Liver (tissue), 3 donors: ENCODE measurements around the gene APOH.

Experiments
- FOXA1 ChIP-seq: IDR thresholded peaks from 2 replicates; pipeline ENCODE4 v1.6.1; 2016; ENCODE audit warnings: antibody characterized with exemption
- GABPA ChIP-seq, 2 donors: IDR thresholded peaks in 1 of 2; conservative IDR thresholded peaks in 1 of 2; 2 replicates each; pipeline ENCODE4 v1.6.1; 2016; ENCODE audit warnings: antibody characterized with exemption in 2 of 2, mild to moderate bottlenecking in 1 of 2, moderate library complexity in 1 of 2
- HNF4G ChIP-seq: IDR thresholded peaks from 2 replicates; pipeline ENCODE4 v1.6.1; 2016; ENCODE audit warnings: antibody characterized with exemption
- JUND ChIP-seq, 2 donors: IDR thresholded peaks; 2 replicates each; pipeline ENCODE4 v1.6.1; 2016; ENCODE audit warnings: antibody characterized with exemption in 2 of 2
- RAD21 ChIP-seq, 2 donors: IDR thresholded peaks; 2 replicates each; pipeline ENCODE4 v1.6.1; 2016; ENCODE audit warnings: antibody characterized with exemption in 2 of 2, mild to moderate bottlenecking in 2 of 2
- SP1 ChIP-seq: IDR thresholded peaks from 2 replicates; pipeline ENCODE4 v1.6.1; 2018; ENCODE audit warnings: antibody characterized with exemption, mild to moderate bottlenecking
- TAF1 ChIP-seq: conservative IDR thresholded peaks from 2 replicates; pipeline ENCODE4 v1.6.1; 2016; ENCODE audit warnings: antibody characterized with exemption, mild to moderate bottlenecking
- YY1 ChIP-seq: IDR thresholded peaks from 2 replicates; pipeline ENCODE4 v1.6.1; 2016; ENCODE audit warnings: antibody characterized with exemption, mild to moderate bottlenecking
- TF ChIP-seq, protein P1 (sequence below): fragments of 150-350 bp; IDR thresholded peaks from 2 replicates; pipeline ENCODE4 v1.5.1; 2017; ENCODE audit warnings: improper control_type of control experiment, low read depth, low read length; ENCODE audit not compliant: missing input control
- TF ChIP-seq, protein P2 (sequence below): IDR thresholded peaks from 2 replicates; pipeline ENCODE4 v1.6.1; 2016; ENCODE audit warnings: antibody characterized with exemption, mild to moderate bottlenecking
- TF ChIP-seq, protein P3 (sequence below): IDR thresholded peaks from 2 replicates; pipeline ENCODE4 v1.6.1; 2016; ENCODE audit warnings: antibody characterized with exemption
- TF ChIP-seq, protein P4 (sequence below): IDR thresholded peaks from 2 replicates; pipeline ENCODE4 v1.6.1; 2016; ENCODE audit warnings: antibody characterized with exemption
- TF ChIP-seq, protein P5 (sequence below): IDR thresholded peaks from 2 replicates; pipeline ENCODE4 v1.6.1; 2016; ENCODE audit warnings: antibody characterized with exemption
- donor health status: healthy.
- donor health status: healthy.

DNA sequence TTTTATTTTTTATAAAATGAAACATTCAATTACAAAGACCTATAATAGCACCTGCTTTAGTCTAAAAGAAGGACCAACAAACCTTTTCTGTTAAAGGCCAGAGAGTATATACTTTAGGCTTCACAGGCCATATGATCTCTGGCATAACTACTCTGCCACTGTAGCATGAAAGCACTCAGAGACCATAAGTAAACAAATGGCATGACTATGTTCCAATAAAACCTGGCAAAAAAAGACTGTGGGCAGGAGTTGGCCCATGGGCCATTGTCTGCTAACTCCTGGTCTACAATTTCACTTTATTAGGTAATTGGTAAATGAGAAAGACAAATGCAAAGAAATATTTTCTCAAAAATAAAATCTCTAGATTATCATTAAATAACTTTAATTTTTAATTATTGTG is 52.2 kb downstream of the APOH start:
- no peak for TF ChIP-seq RAD21 (IDR thresholded peaks at IDR 0.05)
- TF ChIP-seq, protein P1, sequence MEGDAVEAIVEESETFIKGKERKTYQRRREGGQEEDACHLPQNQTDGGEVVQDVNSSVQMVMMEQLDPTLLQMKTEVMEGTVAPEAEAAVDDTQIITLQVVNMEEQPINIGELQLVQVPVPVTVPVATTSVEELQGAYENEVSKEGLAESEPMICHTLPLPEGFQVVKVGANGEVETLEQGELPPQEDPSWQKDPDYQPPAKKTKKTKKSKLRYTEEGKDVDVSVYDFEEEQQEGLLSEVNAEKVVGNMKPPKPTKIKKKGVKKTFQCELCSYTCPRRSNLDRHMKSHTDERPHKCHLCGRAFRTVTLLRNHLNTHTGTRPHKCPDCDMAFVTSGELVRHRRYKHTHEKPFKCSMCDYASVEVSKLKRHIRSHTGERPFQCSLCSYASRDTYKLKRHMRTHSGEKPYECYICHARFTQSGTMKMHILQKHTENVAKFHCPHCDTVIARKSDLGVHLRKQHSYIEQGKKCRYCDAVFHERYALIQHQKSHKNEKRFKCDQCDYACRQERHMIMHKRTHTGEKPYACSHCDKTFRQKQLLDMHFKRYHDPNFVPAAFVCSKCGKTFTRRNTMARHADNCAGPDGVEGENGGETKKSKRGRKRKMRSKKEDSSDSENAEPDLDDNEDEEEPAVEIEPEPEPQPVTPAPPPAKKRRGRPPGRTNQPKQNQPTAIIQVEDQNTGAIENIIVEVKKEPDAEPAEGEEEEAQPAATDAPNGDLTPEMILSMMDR: no peak
- peak; percentile 27 for TF ChIP-seq YY1
- TF ChIP-seq, protein P2, sequence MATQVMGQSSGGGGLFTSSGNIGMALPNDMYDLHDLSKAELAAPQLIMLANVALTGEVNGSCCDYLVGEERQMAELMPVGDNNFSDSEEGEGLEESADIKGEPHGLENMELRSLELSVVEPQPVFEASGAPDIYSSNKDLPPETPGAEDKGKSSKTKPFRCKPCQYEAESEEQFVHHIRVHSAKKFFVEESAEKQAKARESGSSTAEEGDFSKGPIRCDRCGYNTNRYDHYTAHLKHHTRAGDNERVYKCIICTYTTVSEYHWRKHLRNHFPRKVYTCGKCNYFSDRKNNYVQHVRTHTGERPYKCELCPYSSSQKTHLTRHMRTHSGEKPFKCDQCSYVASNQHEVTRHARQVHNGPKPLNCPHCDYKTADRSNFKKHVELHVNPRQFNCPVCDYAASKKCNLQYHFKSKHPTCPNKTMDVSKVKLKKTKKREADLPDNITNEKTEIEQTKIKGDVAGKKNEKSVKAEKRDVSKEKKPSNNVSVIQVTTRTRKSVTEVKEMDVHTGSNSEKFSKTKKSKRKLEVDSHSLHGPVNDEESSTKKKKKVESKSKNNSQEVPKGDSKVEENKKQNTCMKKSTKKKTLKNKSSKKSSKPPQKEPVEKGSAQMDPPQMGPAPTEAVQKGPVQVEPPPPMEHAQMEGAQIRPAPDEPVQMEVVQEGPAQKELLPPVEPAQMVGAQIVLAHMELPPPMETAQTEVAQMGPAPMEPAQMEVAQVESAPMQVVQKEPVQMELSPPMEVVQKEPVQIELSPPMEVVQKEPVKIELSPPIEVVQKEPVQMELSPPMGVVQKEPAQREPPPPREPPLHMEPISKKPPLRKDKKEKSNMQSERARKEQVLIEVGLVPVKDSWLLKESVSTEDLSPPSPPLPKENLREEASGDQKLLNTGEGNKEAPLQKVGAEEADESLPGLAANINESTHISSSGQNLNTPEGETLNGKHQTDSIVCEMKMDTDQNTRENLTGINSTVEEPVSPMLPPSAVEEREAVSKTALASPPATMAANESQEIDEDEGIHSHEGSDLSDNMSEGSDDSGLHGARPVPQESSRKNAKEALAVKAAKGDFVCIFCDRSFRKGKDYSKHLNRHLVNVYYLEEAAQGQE: no peak
- TF ChIP-seq, protein P3, sequence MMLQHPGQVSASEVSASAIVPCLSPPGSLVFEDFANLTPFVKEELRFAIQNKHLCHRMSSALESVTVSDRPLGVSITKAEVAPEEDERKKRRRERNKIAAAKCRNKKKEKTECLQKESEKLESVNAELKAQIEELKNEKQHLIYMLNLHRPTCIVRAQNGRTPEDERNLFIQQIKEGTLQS: no peak
- TF ChIP-seq, protein P4, sequence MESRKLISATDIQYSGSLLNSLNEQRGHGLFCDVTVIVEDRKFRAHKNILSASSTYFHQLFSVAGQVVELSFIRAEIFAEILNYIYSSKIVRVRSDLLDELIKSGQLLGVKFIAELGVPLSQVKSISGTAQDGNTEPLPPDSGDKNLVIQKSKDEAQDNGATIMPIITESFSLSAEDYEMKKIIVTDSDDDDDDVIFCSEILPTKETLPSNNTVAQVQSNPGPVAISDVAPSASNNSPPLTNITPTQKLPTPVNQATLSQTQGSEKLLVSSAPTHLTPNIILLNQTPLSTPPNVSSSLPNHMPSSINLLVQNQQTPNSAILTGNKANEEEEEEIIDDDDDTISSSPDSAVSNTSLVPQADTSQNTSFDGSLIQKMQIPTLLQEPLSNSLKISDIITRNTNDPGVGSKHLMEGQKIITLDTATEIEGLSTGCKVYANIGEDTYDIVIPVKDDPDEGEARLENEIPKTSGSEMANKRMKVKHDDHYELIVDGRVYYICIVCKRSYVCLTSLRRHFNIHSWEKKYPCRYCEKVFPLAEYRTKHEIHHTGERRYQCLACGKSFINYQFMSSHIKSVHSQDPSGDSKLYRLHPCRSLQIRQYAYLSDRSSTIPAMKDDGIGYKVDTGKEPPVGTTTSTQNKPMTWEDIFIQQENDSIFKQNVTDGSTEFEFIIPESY: no peak
- TF ChIP-seq, protein P5, sequence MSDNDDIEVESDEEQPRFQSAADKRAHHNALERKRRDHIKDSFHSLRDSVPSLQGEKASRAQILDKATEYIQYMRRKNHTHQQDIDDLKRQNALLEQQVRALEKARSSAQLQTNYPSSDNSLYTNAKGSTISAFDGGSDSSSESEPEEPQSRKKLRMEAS: no peak
- TF ChIP-seq SP1: no peak
- TF ChIP-seq GABPA (IDR thresholded peaks at IDR 0.05 in 1 of 2, conservative IDR thresholded peaks at IDR 0.05 in 1 of 2): no peak
- TF ChIP-seq TAF1: no peak
- TF ChIP-seq HNF4G: no peak
- TF ChIP-seq FOXA1: no peak
- TF ChIP-seq JUND (IDR thresholded peaks at IDR 0.05): no peak
